Activated B cell treated with CpG ODN at 0.5 μM for 24 hours (primary cell): ENCODE results near the gene CACHD1. TPM values are rescaled to one million over a fixed set of nuclear protein-coding genes. Genes with fewer than 3 reads are reported as not detected.

Source experiments
- ATAC-seq: fragments of 200-7000 bp; cut with Tn5 transposase; one replicate; pipeline ENCODE4 v1.10.0; 2021; ENCODE audit warnings: low read depth, mild to moderate bottlenecking, moderate library complexity
- CTCF ChIA-PET: fragments of 350-600 bp; sonication (Branson Sonifier 250); formaldehyde crosslinking; loops from one replicate; lab custom pipeline; 2021; ENCODE audit warnings: antibody characterized with exemption; lab: Charles Lee
- POLR2A ChIA-PET: fragments of 350-600 bp; sonication (Branson Sonifier 250); formaldehyde crosslinking; loops from one replicate; lab custom pipeline; 2021; ENCODE audit warnings: antibody characterized with exemption; lab: Charles Lee
- DNase-seq: peaks from one replicate; pipeline ENCODE4 v3.0.0; 2022
- H3K27ac Mint-ChIP-seq: one replicate; pipeline ENCODE4 v1.8.0; 2020; ENCODE audit warnings: mixed read lengths
- H3K27me3 Mint-ChIP-seq: one replicate; pipeline ENCODE4 v1.8.0; 2021; ENCODE audit warnings: mixed read lengths
- H3K36me3 Mint-ChIP-seq: one replicate; pipeline ENCODE4 v1.8.0; 2021; ENCODE audit warnings: low read depth, mixed read lengths
- H3K4me1 Mint-ChIP-seq: one replicate; pipeline ENCODE4 v1.8.0; 2021; ENCODE audit warnings: mixed read lengths
- H3K4me3 Mint-ChIP-seq: one replicate; pipeline ENCODE4 v1.8.0; 2020; ENCODE audit warnings: mild to moderate bottlenecking, mixed read lengths
- H3K9me3 Mint-ChIP-seq: one replicate; pipeline ENCODE4 v1.8.0; 2020; ENCODE audit warnings: mixed read lengths
- CTCF ChIP-seq: fragments of 200-600 bp; IDR thresholded peaks from one replicate; pipeline ENCODE4 v1.8.0; 2022; ENCODE audit warnings: antibody characterized with exemption, mild to moderate bottlenecking
- intact Hi-C: fragments of 100-400 bp; cut with micrococcal nuclease; formaldehyde crosslinking; loops from one replicate; pipeline ENCODE4 v1.15.1; 2024
- total RNA-seq: library from RNA; stranded (reverse); gene quantifications from 2 replicates; pipeline ENCODE4 v1.2.3, GENCODE V29; 2022

Gene CACHD1
- total RNA-seq, 1 donor from 2014 or later = 0.22 TPM

- DNase-seq (no peak), ATAC-seq (no peak)
- POLR2A ChIA-PET = no interaction called here
- Mint-ChIP-seq H3K27me3 (peaks cover 16% of the 10 kb centered on the region), H3K36me3 (no peaks in the 10 kb centered on the region), H3K9me3 (no peaks in the 10 kb centered on the region), H3K4me1 (peaks cover 5% of the 10 kb centered on the region), H3K4me3 (no peak overlapping the region), H3K27ac (no peak overlapping the region)
- TF ChIP-seq CTCF = no peak
- CTCF ChIA-PET = no interaction called here
- intact Hi-C loops = no loop called here
Measured at GRCh38 chr1:64476251-64476952, 6.5 kb downstream of the CACHD1 start.

DNA sequence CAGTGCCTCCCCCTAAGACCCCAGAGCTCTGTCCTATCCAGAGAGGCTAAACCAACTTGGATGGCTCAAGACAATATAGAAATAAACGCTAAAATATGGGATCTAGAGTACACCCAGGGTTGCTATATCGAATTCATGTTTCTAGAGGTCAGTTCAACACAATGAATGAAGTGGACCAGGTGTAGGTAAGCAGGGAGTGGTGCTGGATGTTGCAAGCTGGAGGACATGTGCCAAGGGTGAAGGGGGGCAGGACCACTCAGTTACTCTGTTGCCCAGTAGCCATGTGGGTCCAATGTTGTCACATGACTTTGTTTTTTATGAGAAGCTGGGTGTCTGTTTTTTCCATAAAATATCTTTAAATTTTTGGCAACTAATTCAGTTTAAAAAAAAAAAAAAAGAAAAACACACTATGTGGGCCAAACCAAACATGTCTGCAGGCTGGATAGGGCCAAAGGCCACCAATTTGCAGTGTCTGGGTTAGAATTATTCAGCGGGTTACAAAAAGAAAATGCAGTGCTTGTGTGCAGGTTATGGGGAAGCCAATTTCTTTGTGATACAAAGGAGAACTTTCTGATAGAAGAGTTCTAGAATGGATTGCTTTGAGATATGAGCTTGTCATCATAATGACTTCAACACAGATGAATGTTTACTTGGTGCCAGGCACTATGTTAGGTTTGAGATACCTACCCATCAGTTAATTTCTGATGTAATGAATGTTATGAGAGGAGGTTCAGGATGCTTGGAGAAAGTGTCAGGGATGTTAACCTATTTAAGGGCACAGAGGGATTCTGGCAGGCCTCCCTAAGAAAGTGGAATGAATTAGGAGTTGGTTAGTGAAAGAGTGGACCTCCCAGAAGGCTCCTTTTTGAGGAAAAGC is 8.9 kb downstream of the CACHD1 start:
- Mint-ChIP-seq H3K4me1 (no peaks in the 10 kb centered on the region), H3K27me3 (peaks cover 5% of the 10 kb centered on the region), H3K9me3 (no peaks in the 10 kb centered on the region), H3K4me3 (no peak overlapping the region), H3K27ac (no peak overlapping the region), H3K36me3 (no peaks in the 10 kb centered on the region)
- POLR2A ChIA-PET = no interaction called here
- no peak for TF ChIP-seq CTCF
- no peak for ATAC-seq
- CTCF ChIA-PET = no interaction called here
- intact Hi-C loops = no loop called here
- DNase-seq = no peak

GRCh38 chr1:64479874-64480273 is 9.9 kb downstream of the CACHD1 start:
- TF ChIP-seq CTCF = no peak
- CTCF ChIA-PET = no interaction called here
- DNase-seq (no peak), ATAC-seq (no peak)
- Mint-ChIP-seq H3K4me1 (no peaks in the 10 kb centered on the region), H3K27ac (no peak overlapping the region), H3K36me3 (no peaks in the 10 kb centered on the region), H3K27me3 (peaks cover 9% of the 10 kb centered on the region), H3K9me3 (no peaks in the 10 kb centered on the region), H3K4me3 (no peak overlapping the region)
- intact Hi-C loops = no loop called here
- POLR2A ChIA-PET = no interaction called here

DNA sequence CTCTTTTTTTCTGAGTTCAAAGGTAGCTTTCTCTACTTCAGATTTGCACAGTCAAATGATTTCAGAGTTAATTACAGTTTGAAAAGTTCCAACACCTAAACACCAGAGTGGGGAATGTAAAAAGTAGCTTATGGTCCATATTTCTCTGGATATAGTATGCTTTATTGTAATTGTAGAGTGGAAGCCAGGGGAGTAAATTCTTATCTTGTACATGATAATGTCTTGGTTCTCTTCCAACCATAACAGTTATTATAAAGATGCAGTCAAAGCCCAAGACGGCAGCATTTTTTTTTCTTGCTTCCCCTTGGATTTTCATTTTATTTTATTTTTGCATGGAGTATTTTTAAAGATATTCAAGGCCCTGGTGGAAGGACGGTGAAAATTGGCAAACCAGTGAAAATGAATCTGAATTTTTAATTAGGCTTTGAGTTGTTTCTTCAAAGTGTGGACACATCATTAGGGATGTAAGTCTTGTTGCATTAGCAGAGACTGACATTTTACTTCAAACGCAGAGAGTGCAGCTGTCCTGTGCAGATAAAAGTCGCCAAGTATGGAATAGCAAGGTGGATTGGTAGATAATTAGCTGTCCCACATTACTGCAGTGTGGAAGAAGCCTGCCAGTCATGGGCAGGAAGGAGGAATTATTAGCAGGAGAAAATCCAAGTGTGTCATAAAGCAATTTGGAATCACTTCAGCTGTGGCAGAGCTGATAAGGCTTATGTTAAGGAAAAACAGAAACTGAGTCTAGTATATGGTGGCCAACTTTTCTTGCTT is 11.3 kb downstream of the CACHD1 start:
- no peak overlapping the region for H3K27ac Mint-ChIP-seq
- TF ChIP-seq CTCF = no peak
- no peaks in the 10 kb centered on the region for H3K36me3 Mint-ChIP-seq
- intact Hi-C loops = no loop called here
- DNase-seq (no peak), ATAC-seq (no peak)
- H3K4me1 Mint-ChIP-seq = no peaks in the 10 kb centered on the region
- POLR2A ChIA-PET = interaction anchor here (0.7 kb wide), 1 partner anchor 472 kb away, joined by 4 read pairs; no protein-coding TSS in a partner anchor
- H3K27me3 Mint-ChIP-seq = peaks cover 13% of the 10 kb centered on the region
- CTCF ChIA-PET = no interaction called here
- H3K9me3 Mint-ChIP-seq = no peaks in the 10 kb centered on the region
- no peak overlapping the region for H3K4me3 Mint-ChIP-seq
